H1 (cell line): ENCODE measurements around the gene GJB4.

Experiments
- EGR1 ChIP-seq: IDR thresholded peaks from 2 replicates; pipeline ENCODE4 v1.6.1; 2011; ENCODE audit warnings: low read depth, low read length, borderline replicate concordance
- POLR2A ChIP-seq, 2 experiments: IDR thresholded peaks; 1 replicate in 1 of 2; 2 replicates in 1 of 2; pipeline ENCODE4 v1.6.1; 2011; ENCODE audit warnings: low read depth in 2 of 2, low read length in 2 of 2, mild to moderate bottlenecking in 2 of 2; ENCODE audit errors: control extremely low read depth in 1 of 2
- POU5F1 ChIP-seq: IDR thresholded peaks from 2 replicates; pipeline ENCODE4 v1.6.1; 2011; ENCODE audit warnings: low read depth, mild to moderate bottlenecking, low read length, moderate library complexity
- RAD21 ChIP-seq, 2 experiments: IDR thresholded peaks in 1 of 2; conservative IDR thresholded peaks in 1 of 2; 2 replicates each; pipeline ENCODE4 v1.6.1; 2011; ENCODE audit warnings: low read depth in 2 of 2, low read length in 2 of 2, improper control_type of control experiment in 1 of 2, inconsistent platforms in 1 of 2, mild to moderate bottlenecking in 1 of 2, moderate library complexity in 1 of 2
- RFX5 ChIP-seq: IDR thresholded peaks from 2 replicates; pipeline ENCODE4 v1.6.1; 2011; ENCODE audit warnings: low read depth, low read length, improper control_type of control experiment, borderline replicate concordance
- SIN3A ChIP-seq, 2 experiments: IDR thresholded peaks in 1 of 2; conservative IDR thresholded peaks in 1 of 2; 2 replicates each; pipeline ENCODE4 v1.6.1; 2011 to 2012; ENCODE audit warnings: low read length in 2 of 2, improper control_type of control experiment in 1 of 2, low read depth in 1 of 2, mild to moderate bottlenecking in 1 of 2
- TAF1 ChIP-seq: IDR thresholded peaks from 2 replicates; pipeline ENCODE4 v1.6.1; 2011; ENCODE audit warnings: mild to moderate bottlenecking, low read depth, low read length
- ZNF274 ChIP-seq: IDR thresholded peaks from 2 replicates; pipeline ENCODE4 v1.7.0; 2012; ENCODE audit warnings: low read length, borderline replicate concordance; ENCODE audit errors: extremely low read depth
- TF ChIP-seq, protein P1 (sequence below), 3 experiments: IDR thresholded peaks; 1 replicate in 2 of 3; 2 replicates in 1 of 3; pipeline versions ENCODE4 v1.5.1 to v1.6.1; 2011; ENCODE audit warnings: low read length in 3 of 3, mild to moderate bottlenecking in 3 of 3, inconsistent platforms in 2 of 3, low read depth in 1 of 3, moderate library complexity in 1 of 3; ENCODE audit not compliant: insufficient read depth in 1 of 3; ENCODE audit errors: control extremely low read depth in 1 of 3

GRCh38 chr1:34761176-34761761 is 1.7 kb downstream of the GJB4 start:
- TF ChIP-seq SIN3A (conservative IDR thresholded peaks at IDR 0.05 in 1 of 2, IDR thresholded peaks at IDR 0.05 in 1 of 2; ENCODE audit: low read depth in 1 of 2, low read length in 2 of 2) (no peak), RAD21 (IDR thresholded peaks at IDR 0.05 in 1 of 2, conservative IDR thresholded peaks at IDR 0.05 in 1 of 2; ENCODE audit: low read depth in 2 of 2, low read length in 2 of 2) (no peak), RFX5 (no peak), EGR1 (no peak), ZNF274 (no peak), POLR2A (IDR thresholded peaks at IDR 0.05; ENCODE audit: control extremely low read depth in 1 of 2, low read depth in 2 of 2, low read length in 2 of 2) (no peak), TAF1 (no peak), POU5F1 (no peak)
- TF ChIP-seq, protein P1, sequence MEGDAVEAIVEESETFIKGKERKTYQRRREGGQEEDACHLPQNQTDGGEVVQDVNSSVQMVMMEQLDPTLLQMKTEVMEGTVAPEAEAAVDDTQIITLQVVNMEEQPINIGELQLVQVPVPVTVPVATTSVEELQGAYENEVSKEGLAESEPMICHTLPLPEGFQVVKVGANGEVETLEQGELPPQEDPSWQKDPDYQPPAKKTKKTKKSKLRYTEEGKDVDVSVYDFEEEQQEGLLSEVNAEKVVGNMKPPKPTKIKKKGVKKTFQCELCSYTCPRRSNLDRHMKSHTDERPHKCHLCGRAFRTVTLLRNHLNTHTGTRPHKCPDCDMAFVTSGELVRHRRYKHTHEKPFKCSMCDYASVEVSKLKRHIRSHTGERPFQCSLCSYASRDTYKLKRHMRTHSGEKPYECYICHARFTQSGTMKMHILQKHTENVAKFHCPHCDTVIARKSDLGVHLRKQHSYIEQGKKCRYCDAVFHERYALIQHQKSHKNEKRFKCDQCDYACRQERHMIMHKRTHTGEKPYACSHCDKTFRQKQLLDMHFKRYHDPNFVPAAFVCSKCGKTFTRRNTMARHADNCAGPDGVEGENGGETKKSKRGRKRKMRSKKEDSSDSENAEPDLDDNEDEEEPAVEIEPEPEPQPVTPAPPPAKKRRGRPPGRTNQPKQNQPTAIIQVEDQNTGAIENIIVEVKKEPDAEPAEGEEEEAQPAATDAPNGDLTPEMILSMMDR (IDR thresholded peaks at IDR 0.05; ENCODE audit: control extremely low read depth in 1 of 3, insufficient read depth in 1 of 3, low read depth in 1 of 3, low read length in 3 of 3): no peak
